Measurements from ENCODE around the gene MRPS27.

The MRPS27 gene

DNA sequence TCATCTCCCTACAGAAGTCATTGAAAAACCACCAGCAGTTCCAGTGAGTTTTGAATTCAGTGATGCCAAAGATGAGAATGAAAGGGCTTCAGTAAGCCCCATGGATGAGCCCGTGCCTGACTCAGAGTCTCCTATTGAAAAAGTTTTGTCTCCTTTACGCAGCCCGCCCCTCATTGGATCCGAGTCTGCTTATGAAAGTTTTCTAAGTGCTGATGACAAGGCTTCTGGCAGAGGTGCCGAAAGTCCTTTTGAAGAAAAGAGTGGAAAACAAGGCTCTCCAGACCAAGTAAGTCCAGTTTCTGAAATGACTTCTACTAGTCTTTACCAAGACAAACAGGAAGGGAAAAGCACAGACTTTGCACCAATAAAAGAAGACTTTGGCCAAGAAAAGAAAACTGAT, 122.6 kb downstream of the MRPS27 start:
- POLR2A ChIA-PET = no interaction called here
- CTCF ChIA-PET = no interaction called here
- TF ChIP-seq, protein P1, sequence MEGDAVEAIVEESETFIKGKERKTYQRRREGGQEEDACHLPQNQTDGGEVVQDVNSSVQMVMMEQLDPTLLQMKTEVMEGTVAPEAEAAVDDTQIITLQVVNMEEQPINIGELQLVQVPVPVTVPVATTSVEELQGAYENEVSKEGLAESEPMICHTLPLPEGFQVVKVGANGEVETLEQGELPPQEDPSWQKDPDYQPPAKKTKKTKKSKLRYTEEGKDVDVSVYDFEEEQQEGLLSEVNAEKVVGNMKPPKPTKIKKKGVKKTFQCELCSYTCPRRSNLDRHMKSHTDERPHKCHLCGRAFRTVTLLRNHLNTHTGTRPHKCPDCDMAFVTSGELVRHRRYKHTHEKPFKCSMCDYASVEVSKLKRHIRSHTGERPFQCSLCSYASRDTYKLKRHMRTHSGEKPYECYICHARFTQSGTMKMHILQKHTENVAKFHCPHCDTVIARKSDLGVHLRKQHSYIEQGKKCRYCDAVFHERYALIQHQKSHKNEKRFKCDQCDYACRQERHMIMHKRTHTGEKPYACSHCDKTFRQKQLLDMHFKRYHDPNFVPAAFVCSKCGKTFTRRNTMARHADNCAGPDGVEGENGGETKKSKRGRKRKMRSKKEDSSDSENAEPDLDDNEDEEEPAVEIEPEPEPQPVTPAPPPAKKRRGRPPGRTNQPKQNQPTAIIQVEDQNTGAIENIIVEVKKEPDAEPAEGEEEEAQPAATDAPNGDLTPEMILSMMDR (IDR thresholded peaks at IDR 0.05; ENCODE audit: control extremely low read depth, extremely low read depth, low read depth, missing control alignments) = no peak
- DNase-seq (ENCODE audit: extremely low spot score) = no peak

GRCh38 chr5:72195581-72195980, 124.5 kb downstream of the MRPS27 start:
- POLR2A ChIA-PET = no interaction called here
- no peak for DNase-seq (ENCODE audit: extremely low spot score)
- CTCF ChIA-PET = interaction anchor here (0.8 to 1.1 kb wide), 2 partner anchors 49 to 53 kb away, joined by 3 read pairs; no protein-coding TSS in a partner anchor
- TF ChIP-seq, protein P1 (IDR thresholded peaks at IDR 0.05; ENCODE audit: control extremely low read depth, extremely low read depth, low read depth, missing control alignments) = no peak

- ChIA-PET POLR2A (no interaction called here), CTCF (interaction anchor here (0.8 to 1.1 kb wide), 3 partner anchors 22 to 53 kb away, joined by 3 read pairs; no protein-coding TSS in a partner anchor)
- TF ChIP-seq, protein P1 (IDR thresholded peaks at IDR 0.05; ENCODE audit: control extremely low read depth, extremely low read depth, low read depth, missing control alignments) = no peak
- peak; percentile 64 for DNase-seq (ENCODE audit: extremely low spot score)
Measured at GRCh38 chr5:72194846-72195245, 125.2 kb downstream of the MRPS27 start.

- ChIA-PET POLR2A (no interaction called here), CTCF (no interaction called here)
- TF ChIP-seq, protein P1 (IDR thresholded peaks at IDR 0.05; ENCODE audit: control extremely low read depth, extremely low read depth, low read depth, missing control alignments) = no peak
- no peak for DNase-seq (ENCODE audit: extremely low spot score)
Measured at GRCh38 chr5:72191404-72191803, 128.6 kb downstream of the MRPS27 start.

GRCh38 chr5:72189146-72189545, 130.9 kb downstream of the MRPS27 start:
- TF ChIP-seq, protein P1 (IDR thresholded peaks at IDR 0.05; ENCODE audit: control extremely low read depth, extremely low read depth, low read depth, missing control alignments) = no peak
- ChIA-PET POLR2A (no interaction called here), CTCF (no interaction called here)
- no peak for DNase-seq (ENCODE audit: extremely low spot score)

GRCh38 chr5:72188166-72188565, 131.9 kb downstream of the MRPS27 start:
- CTCF ChIA-PET = interaction anchor here (1.0 kb wide), 1 partner anchor 120 kb away, joined by 3 read pairs; no protein-coding TSS in a partner anchor

More at GRCh38 chr5:72188166-72188565, 131.9 kb downstream of the MRPS27 start:
- DNase-seq (ENCODE audit: extremely low spot score) = no peak
- POLR2A ChIA-PET = no interaction called here
- TF ChIP-seq, protein P1 (IDR thresholded peaks at IDR 0.05; ENCODE audit: control extremely low read depth, extremely low read depth, low read depth, missing control alignments) = no peak

All from GM10248 (cell line).